Hematopoietic multipotent progenitor cell treated with erythropoietin and hydrocortisone succinate and interleukin-3 and kit ligand, for 17 days (in vitro differentiated cells): ENCODE data around the gene ARHGAP9.
"Not testable (repeated sequence)": the region's sequence is repeated elsewhere in the genome, so short reads cannot be mapped to it uniquely, and the experiment has no call there.

Experiments
- DNase-seq: peaks from one replicate; pipeline ENCODE4 v3.0.0-alpha.2; 2015; ENCODE audit warnings: low spot score

The ARHGAP9 gene

DNA sequence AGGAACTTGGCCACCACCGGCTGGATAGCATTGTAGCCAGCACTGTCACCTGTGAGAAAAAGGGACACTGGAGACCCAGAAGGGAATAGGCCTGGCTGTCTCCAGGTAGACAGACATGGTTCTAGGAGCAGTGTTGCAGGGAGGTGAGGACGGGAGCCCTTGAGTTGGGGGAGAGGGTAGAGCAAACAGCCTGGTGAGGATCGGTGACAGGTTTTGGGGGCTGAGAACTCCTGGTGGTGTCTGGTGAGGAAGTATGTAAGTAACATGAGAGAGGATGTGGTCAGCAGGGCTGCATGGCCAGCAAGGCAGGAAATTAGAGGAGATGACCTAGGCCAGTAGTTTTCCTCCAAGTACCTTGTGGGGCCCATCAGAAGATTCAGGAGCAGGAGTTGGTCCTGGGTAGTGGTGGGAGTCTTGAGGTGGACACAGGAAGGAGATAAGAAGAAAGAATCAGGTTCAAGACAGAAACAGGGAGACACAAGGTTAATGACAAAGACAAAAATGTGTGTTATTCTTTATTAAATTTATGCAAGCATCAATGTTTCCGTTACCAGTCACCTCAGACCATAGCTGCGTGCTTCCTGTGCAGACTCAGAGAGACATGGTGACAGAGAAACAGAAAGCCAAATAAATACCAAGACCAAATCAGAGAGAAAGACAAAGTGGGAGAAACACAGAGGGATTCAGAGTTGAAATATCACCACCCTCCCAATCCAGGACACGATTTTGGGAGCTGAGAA is at the start of gene ARHGAP9:
Gene ARHGAP9 (minus strand): TSS at position 491 of the 740 bp plus-strand sequence. CDS start 460 bp downstream, at position 31.
- DNase-seq: no peak

GRCh38 chr12:57528831-57529555 is 49.3 kb upstream of the ARHGAP9 start:
- no peak for DNase-seq

GRCh38 chr12:57528176-57528575 is 48.5 kb upstream of the ARHGAP9 start:
- no peak for DNase-seq

GRCh38 chr12:57527184-57527583 is 47.5 kb upstream of the ARHGAP9 start:
- DNase-seq: no peak

DNA sequence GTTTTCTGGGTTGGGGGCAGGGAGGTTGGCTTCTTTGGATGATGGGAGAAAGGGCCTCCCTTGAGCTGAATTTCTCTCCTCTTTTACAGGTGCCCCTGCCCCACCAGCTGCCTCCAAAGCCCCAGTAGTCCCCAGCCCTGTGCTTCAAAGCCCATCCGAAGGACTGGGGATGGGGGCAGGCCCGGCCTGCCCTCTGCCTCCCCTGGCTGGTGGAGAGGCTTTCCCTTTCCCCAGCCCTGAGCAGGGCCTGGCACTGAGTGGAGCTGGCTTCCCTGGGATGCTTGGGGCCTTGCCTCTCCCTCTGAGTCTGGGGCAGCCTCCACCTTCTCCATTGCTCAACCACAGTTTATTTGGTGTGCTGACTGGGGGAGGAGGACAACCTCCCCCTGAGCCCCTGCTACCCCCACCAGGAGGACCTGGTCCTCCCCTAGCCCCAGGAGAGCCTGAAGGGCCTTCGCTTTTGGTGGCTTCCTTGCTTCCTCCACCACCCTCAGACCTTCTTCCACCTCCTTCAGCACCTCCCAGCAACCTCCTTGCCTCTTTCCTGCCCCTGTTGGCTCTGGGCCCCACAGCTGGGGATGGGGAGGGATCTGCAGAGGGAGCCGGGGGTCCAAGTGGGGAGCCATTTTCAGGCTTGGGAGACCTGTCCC is 46.9 kb upstream of the ARHGAP9 start:
- no peak for DNase-seq

- no peak for DNase-seq
Measured at GRCh38 chr12:57525615-57526383, 46.1 kb upstream of the ARHGAP9 start.

DNA sequence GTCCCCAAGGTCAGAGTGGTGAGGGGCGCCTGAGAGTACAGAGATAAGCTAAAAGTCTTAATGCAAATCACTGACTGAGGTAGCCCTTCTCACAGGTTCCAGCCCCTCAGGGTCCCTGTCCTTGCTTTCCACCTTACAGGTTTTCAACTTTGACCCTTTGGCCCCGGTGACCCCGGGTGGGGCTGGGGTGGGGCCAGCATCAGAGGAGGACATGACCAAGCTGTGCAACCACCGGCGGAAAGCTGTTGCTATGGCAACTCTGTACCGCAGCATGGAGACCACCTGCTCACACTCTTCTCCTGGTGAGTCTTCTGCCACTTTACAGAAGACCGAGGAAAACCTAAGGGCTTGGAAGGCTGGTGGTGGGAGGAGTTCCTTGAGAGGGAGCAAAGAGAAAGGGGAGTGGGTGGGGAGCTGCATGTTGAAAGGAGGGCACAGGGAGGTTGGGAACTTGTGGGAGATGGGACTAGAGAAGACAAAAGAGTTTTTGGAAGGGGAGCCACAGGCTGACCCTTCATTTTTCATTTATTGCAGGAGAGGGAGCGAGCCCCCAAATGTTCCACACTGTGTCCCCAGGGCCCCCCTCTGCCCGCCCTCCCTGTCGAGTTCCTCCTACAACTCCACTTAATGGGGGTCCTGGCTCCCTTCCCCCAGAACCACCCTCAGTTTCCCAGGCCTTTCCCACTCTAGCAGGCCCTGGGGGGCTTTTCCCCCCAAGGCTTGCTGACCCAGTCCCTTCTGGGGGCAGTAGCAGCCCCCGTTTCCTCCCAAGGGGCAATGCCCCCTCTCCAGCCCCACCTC is 45.3 kb upstream of the ARHGAP9 start:
- DNase-seq: no peak

- no peak for DNase-seq
Measured at GRCh38 chr12:57523706-57524614, 44.3 kb upstream of the ARHGAP9 start.

GRCh38 chr12:57522887-57523705 is 43.4 kb upstream of the ARHGAP9 start:
- DNase-seq: peak; percentile 74

- DNase-seq: peak; percentile 97
Measured at GRCh38 chr12:57522011-57522886, 42.6 kb upstream of the ARHGAP9 start, which contains the start of gene MBD6. Gene MBD6 (plus strand): TSS chr12:57522824. CDS start chr12:57524304, 1,480 bp downstream.

DNA sequence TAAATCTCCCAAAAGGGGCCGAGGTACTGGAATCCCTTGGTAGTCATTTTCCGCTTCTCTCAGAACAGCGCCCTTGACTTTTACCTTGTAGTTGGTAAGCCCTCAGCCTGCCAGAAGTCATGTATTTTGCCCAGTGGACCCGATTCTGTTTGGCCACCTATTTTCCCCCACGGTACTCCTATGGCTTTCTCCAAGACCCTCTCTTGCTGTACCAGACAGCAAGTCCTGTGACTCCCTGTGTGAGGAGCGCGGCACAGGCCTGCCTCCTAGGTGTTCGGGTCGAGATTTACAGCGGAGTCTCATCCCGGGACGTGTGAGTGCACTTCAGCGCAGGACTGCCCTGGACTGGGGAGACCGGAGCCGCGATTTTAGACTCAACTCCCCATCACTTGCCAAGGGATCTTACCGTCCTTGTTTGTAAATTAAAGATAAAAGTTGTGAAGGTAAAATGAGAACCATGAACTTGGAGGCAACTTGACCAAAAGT is 41.9 kb upstream of the ARHGAP9 start:
- DNase-seq: no peak

DNA sequence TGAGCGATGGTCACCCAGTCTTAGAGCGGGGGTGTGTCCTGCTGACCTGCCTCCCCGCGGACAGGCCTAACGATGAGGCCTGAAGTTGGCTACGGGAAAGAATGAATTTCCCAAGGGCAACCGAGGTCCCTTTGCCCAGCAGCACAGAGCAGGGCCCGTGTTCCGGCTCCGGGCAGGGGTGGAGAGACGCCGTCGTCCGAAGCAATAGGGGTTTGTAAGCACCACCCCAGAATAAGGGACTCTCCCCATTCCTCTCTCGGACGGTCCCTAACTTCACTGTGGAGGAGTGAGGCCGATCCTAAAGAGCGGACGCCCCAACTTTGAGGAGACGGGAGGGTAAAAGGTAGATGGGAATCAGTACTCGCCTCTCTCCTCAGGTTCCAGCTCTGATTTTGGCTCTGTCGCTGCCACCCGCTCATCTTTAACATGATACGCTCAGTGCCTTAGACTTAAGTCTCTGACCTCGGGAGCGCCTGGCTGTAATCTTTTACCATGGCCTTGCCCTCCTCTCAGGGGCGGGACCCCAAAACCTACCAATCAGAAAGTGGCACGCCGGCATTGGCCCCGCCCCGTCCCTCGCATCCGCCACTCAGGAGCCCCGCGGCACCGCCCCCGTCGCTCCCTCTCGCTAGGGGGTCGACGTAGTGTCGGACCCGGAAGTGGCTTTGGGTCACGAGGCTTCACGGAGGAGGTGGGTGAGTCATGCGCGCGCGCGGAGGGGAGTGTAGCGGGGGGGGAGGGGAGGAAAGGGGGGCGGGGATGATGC is 40.6 kb upstream of the ARHGAP9 start, which contains the start of gene DDIT3:
Gene DDIT3 (minus strand): TSS at position 462 of the 766 bp plus-strand sequence. CDS start 3,108 bp downstream, outside the sequence.
- DNase-seq: peak; percentile 99

GRCh38 chr12:57519796-57520052 is 40.1 kb upstream of the ARHGAP9 start:
- no peak for DNase-seq

- peak; percentile 44 for DNase-seq
Measured at GRCh38 chr12:57518920-57519795, 39.5 kb upstream of the ARHGAP9 start.

- peak; percentile 39 for DNase-seq
Measured at GRCh38 chr12:57518176-57518919, 38.7 kb upstream of the ARHGAP9 start.

- not testable (repeated sequence) for DNase-seq
Measured at GRCh38 chr12:57517718-57518117, 38.1 kb upstream of the ARHGAP9 start.
